HG03442 (cell line): ENCODE results near the gene NPB.

ENCODE experiments used
- ATAC-seq: cut with Tn5 transposase; IDR thresholded peaks from one replicate; pipeline ENCODE4 v1.9.1; 2021; ENCODE audit warnings: mild to moderate bottlenecking, moderate library complexity; ENCODE audit not compliant: unreplicated experiment

NPB gene

GRCh38 chr17:81898029-81898866, 3.8 kb upstream of the NPB start:
- ATAC-seq: no peak

GRCh38 chr17:81898885-81899284, 3.2 kb upstream of the NPB start:
- ATAC-seq: no peak

GRCh38 chr17:81899514-81900166, 2.4 kb upstream of the NPB start:
- ATAC-seq: no peak

DNA sequence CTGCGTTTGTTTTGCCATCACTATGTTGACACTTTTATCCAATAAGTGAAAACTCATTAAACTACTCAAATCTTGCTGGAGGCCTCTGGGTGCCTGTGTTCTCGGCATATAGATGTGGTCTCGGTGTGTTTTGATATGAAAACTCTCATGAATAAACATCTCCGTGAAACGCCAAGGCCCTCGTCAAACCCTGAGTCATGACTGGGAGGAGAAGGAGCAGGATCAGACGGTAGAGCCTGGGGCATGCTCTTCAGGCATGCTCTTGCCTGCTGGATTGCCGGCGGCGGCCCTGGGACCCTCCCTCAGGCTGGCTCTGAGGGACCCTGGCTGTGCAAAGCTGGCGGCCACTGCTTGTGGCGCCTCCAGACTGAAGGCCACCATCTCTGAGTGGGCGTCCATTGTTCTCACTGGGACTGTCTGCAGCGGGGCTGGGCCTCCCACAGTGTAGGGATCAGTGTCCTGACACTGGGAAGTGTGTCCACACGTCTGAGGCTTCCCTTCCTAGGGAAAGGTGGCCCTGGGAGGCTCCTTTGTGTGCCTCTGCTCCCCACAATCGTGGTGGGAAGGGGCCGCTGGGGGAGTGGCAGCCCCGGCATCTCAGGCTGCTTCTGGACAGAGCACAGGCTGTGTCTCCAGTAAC, 1.7 kb upstream of the NPB start:
- no peak for ATAC-seq

DNA sequence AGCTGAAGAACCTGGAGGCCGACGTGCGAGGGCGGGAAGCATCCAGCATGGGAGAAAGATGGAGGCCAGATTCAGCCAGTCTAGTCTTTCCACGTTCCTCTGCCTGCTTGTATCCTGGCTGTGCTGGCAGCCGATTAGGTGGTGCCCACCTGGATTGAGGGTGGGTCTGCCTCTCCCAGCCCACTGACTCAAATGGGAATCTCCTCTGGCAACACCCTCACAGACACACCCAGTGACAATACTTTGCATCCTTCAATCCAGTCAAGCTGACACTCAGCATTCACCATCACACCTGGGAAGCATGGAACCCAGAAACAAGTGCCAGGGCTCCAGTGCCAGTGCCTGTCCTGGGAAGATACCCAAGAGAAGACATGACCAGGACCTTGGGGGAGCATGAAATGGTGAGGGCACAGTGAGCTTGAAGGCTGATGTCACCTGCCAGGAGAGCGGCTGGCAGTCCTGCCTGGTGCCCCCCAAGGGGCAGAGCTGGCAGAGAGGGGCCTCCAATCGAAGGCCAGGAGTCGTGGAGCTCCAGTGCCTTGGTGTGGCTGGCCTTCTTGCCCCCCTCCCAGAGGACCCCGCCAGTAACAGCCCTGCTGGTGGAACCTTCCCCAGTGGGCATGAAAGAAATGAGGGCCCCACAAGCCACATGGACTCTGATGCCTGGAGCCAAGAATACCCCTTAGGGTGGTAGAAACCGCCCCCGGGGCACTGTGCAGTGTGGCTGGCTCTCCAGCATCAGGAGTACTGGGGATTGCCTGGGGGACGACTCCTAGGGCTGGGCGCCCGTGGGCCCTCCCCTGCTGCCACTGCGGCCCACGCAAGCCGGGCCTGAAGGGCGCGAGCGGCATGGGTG, 643 bp upstream of the NPB start:
- no peak for ATAC-seq

DNA sequence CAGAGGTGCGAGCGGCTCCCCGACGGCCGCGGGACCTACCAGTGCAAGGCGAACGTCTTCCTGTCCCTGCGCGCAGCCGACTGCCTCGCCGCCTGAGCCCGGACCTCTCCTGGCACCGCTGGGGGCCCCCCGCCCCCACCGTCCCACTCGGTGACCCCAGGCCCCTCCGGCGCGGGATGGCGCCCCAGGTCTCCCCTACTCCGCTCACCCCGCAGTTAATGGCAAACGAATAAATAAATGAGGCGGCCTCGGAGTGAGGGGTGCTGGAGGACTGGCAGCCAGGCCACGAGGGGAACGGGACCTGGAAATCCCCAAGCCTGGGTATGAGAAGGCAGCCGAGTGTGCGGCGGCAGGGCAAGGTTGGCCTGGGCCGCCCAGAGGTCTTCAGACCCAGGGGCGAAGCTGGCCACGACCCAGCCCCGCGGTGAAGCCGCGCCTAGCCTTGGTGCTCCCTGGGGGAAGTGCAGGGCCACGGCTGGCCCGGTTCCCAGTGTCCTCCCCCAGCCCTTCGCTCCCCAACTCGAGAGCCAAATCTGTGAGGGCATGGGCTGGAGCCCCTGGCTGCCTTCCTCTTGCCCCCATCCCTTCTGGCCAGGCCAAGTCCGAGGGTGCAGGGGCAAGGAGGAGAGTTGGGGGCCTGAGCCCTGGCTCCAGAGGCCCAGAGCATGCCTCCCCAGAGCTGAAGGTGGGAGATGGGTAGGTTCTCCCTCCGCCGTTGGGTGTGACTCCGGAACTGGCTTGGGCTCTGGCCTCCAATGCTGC, 796 bp downstream of the NPB start:
- ATAC-seq: no peak

GRCh38 chr17:81903415-81903831, 1.4 kb downstream of the NPB start:
- no peak for ATAC-seq

DNA sequence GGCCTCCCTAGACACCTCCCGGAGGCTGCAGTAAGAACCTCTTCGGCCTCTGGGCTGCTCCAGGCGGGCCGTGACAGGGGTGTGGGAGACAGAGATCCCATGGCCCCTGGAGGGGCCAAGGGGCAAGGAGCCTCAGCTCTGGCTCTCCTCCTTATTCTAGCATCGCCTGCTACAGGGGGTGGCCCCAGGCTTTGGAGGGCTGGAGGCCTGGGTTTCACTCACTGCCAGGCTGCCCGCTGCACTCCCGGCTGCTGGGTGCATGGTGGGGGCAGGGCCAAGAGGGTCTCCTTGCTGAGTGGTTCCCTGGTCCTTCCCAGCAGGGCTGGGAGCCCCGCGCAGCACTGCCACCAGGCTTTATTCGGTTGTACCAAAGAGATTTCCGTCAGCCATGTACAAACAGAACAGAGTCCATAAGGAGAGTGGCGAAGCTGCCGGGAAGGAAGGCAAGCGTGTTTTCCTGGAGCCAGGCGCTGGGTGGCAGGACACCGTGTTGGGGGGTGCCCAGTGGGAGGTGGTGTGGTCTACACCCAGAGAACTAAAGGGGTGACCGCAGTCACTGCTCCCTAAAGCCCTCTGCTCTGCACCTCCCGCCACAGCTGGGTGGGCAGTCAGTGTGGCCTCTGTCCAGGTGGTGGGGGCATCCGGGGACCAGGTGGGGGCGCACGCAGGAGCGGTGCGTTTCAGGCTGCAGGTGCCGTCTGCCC, 2.0 kb downstream of the NPB start:
- no peak for ATAC-seq

DNA sequence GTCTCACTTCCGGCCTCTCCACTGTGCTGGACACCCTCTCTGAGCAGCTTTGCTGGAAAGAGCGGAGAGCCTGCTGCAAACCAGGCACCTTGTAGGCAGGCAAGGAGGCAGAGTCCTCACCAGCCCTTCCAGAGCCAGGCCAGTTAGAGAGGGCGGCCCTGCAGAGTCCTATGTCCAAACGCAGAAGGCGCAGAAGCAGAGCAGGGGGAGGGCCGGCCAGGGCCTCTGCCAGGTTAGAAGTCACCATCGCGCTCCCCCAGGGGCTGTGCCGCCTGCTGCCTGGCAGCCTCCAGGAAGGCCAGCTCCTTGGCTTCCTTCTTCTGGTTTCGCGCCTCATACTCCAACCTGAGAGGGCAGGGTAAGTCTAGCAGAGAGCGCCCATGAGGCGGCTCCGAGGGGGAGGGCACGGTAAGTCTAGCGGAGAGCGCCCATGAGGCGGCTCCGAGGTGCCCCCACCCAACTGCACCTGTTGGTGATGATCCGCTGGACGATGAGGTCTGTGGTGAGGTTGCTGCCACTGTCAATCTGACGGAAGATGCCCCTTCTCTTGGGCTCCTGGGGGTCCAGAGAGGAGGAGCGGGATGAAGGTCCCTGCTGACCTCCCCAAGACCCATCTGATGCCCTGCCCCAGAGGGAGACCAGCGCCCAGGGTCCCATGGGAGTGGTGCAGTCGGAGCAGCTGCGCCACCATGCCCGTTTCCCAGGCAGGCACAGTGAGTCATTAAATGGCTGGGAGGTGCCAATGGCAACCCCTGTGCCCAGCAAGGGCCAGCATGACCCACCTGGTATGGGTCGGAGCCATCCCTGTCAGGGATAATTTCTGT, 2.8 kb downstream of the NPB start:
- ATAC-seq: no peak

DNA sequence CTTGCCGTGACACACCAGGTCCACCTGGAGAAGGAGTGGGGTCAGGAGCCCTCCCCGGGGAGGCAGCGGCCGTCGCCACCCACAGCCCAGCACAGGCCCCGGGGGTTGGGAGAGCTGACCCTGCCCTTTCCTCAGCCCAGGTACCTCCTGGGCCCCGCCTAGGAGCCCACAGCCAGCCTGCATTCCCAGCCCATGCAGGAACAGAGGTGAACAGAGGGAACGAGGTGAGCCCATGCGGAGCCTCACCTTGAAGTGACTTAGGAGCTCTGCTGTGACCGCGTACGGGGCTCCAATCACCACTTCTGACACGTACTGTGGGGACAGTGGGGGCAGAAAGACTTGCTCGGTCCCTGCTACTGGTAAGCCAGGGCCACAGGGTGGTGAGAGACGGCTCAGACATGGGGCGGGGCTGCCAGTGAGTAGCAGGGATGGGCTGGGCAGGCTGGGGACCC, 3.4 kb downstream of the NPB start:
- ATAC-seq: no peak

DNA sequence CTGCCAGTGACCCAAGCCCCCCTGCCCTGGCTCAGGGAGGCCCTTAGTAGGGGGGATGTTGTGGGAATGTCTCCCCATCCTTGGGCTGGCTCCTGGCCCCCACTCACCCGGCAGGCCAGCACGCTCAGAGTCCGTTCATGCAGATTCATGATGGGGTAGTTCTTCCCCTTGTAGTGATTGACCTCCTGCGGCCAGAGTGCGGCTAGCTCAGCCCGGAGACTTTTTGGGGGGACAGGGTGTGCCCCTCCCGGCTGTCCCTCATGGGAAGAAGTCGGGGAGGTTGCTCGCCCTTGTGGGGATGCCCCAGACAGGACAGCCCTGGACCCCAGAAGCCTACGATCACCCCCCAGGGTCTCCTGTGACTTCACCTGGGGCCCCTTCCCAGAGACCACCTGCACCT, 4.0 kb downstream of the NPB start:
- no peak for ATAC-seq

GRCh38 chr17:81906476-81907218, 4.6 kb downstream of the NPB start:
- ATAC-seq: no peak

GRCh38 chr17:81907219-81908145, 5.4 kb downstream of the NPB start:
- ATAC-seq: no peak

DNA sequence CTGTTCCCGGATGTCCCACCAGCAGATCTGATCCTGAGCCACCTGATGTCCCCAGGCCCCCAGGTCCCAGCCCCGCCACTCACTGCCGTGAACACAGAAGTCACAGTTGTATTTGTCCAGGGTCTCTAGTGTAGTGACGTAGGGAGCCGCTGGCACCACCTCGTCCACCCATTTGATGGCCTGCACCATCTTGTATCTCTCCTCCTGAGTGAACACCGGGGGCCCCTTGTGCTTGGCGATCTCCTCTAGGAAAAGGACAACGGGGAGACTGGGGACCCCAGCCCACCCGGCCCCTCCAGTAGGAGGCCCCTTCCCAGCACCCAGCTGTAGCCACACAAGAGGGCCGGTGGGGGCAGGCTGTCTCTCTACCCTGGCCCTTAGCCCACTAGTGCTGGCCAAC, 6.8 kb downstream of the NPB start:
- no peak for ATAC-seq

DNA sequence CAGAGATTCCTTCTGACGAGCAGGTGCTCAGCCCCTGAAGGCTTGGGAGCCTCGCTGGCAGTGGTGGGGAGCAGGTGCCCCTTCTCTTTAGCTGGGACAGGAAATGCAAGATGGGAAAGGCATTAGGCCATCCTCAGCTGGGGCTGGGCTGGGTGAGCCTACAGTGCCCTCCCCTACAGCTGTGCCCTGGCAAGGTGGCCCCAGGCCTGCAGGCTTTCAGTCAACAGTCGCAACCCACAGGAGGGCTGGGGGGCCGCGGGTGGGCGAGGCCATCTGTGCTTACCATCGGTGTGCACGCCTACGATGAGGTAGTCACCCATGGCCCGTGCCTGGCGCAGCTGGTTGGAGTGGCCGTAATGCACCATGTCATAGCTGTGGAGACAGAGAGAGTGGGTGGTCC, 7.2 kb downstream of the NPB start:
- no peak for ATAC-seq

DNA sequence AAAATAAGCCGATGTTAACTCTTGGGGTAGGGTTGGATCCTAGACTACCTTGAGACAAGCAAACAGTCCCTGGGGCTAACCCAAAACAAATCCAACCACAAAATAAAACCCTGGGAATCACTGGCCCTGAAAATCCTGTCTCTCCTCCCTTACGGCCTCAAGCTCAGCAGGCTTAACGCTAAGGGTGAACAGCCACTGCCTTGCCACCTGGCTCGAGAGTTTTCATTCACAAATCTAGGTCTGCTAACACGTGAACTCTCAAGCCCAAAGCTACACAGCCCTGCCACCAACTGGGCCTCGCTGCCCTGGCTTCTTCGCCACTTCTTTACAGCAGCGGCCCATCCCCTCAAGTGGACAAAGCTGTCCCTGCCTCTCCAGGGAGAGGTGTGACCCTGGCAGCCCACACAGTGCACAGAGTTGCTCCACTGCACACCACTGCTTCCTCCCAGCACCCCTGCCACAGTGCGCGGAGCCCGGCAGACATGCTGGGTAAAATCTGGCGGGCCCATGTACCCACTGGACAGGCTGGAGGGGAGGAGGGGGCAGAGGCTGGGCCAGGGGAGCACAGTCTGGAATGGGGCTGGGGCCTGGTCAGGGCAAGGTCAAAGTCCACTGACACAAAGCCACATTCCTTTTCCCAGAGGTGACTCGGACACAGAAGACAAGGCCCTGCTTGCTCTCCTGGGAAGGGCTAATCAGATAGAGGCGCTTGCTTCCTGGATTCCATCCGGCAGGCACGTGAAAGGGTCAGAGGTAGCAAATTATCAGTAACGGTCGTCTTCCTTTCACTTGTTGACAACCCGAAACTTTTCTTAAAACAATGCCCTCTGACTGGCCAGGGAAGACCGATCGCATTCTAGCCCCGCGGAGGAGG, 8.2 kb downstream of the NPB start:
- no peak for ATAC-seq
